Mesendoderm (in vitro differentiated cells): Measurements from ENCODE around the gene SURF6.

Source experiments
- DNase-seq: peaks from one replicate; pipeline ENCODE4 v3.0.0; 2013
- H2AK5ac ChIP-seq: 2 replicates; pipeline ENCODE4 v1.6.1; 2013; ENCODE audit warnings: low read length, inconsistent platforms
- H2BK120ac ChIP-seq: 2 replicates; pipeline ENCODE4 v1.6.1; 2013; ENCODE audit warnings: low read depth, mild to moderate bottlenecking, low read length, moderate library complexity, mixed read lengths
- H2BK15ac ChIP-seq: replicated peaks from 2 replicates; pipeline ENCODE4 v1.6.1; 2013; ENCODE audit warnings: low read depth, mild to moderate bottlenecking, moderate library complexity
- H2BK5ac ChIP-seq: 2 replicates; pipeline ENCODE4 v1.6.1; 2013; ENCODE audit warnings: low read length, inconsistent platforms
- H3K18ac ChIP-seq: 2 replicates; pipeline ENCODE4 v1.6.1; 2013; ENCODE audit warnings: mild to moderate bottlenecking, low read length, mixed read lengths
- H3K23ac ChIP-seq: one replicate; pipeline ENCODE4 v1.6.1; 2013; ENCODE audit warnings: low read length
- H3K27ac ChIP-seq: 2 replicates; pipeline ENCODE4 v1.5.1; 2013; ENCODE audit warnings: low read depth, mild to moderate bottlenecking, inconsistent platforms, low read length, moderate library complexity
- H3K27me3 ChIP-seq: 2 replicates; pipeline ENCODE4 v1.6.1; 2013; ENCODE audit warnings: low read length, control low read depth, mild to moderate bottlenecking, inconsistent platforms; ENCODE audit not compliant: insufficient read depth, poor library complexity
- H3K36me3 ChIP-seq: 2 replicates; pipeline ENCODE4 v1.6.1; 2013; ENCODE audit warnings: low read length, inconsistent platforms; ENCODE audit not compliant: control insufficient read depth, insufficient read depth
- H3K4ac ChIP-seq: one replicate; pipeline ENCODE4 v1.6.1; 2013; ENCODE audit warnings: low read depth, mild to moderate bottlenecking, low read length, moderate library complexity
- H3K4me1 ChIP-seq: 2 replicates; pipeline ENCODE4 v1.6.1; 2013; ENCODE audit warnings: low read depth, low read length, inconsistent platforms; ENCODE audit not compliant: control insufficient read depth
- H3K4me2 ChIP-seq: 2 replicates; pipeline ENCODE4 v1.6.1; 2013; ENCODE audit warnings: low read length
- H3K4me3 ChIP-seq: 2 replicates; pipeline ENCODE4 v1.5.1; 2013; ENCODE audit warnings: mild to moderate bottlenecking, low read length
- H3K56ac ChIP-seq: one replicate; pipeline ENCODE4 v1.6.1; 2013; ENCODE audit warnings: low read length
- H3K79me1 ChIP-seq: 2 replicates; pipeline ENCODE4 v1.6.1; 2013; ENCODE audit warnings: low read length, inconsistent platforms
- H3K79me2 ChIP-seq: 2 replicates; pipeline ENCODE4 v1.6.1; 2013; ENCODE audit warnings: mild to moderate bottlenecking, low read length; ENCODE audit not compliant: control insufficient read depth, insufficient read depth
- H3K9ac ChIP-seq: 2 replicates; pipeline ENCODE4 v1.6.1; 2013; ENCODE audit warnings: low read length, inconsistent platforms
- H4K5ac ChIP-seq: one replicate; pipeline ENCODE4 v1.6.1; 2013; ENCODE audit warnings: low read length
- H4K8ac ChIP-seq: one replicate; pipeline ENCODE4 v1.6.1; 2013; ENCODE audit warnings: low read depth, mild to moderate bottlenecking, control low read depth, low read length, moderate library complexity
- WGBS: extraction: QIAGEN DNeasy Blood & Tissue Kit; methylation state at CpG from one replicate; pipeline ENCODE4 v1.1.7; 2013; ENCODE audit warnings: low lambda C conversion rate, missing lambda C conversion rate; ENCODE audit not compliant: insufficient coverage; ENCODE audit errors: extremely low coverage; 5-methylcytosine and 5-hydroxymethylcytosine counted together

The SURF6 gene

GRCh38 chr9:133294257-133294656, 41.7 kb downstream of the SURF6 start:
- Histone ChIP-seq H3K18ac (no peak overlapping the region), H3K4ac (no peak overlapping the region), H2BK120ac (no peak overlapping the region), H2AK5ac (no peak overlapping the region), H3K79me1 (no peaks in the 10 kb centered on the region), H3K36me3 (no peaks in the 10 kb centered on the region), H4K8ac (no peak overlapping the region), H3K56ac (no peak overlapping the region), H3K4me2 (no peak overlapping the region), H3K79me2 (no peaks in the 10 kb centered on the region), H4K5ac (no peak overlapping the region), H3K27me3 (no peaks in the 10 kb centered on the region), H2BK15ac (no peak overlapping the region), H2BK5ac (no peak overlapping the region), H3K4me1 (no peaks in the 10 kb centered on the region), H3K9ac (no peak overlapping the region), H3K4me3 (no peak overlapping the region), H3K23ac (no peak overlapping the region), H3K27ac (no peak overlapping the region)
- WGBS, result no CpG with 5 or more reads among the region's 1 CpG
- DNase-seq, result no peak

GRCh38 chr9:133290751-133291302, 45.2 kb downstream of the SURF6 start:
- Histone ChIP-seq H3K4ac (no peak overlapping the region), H4K8ac (no peak overlapping the region), H3K4me3 (no peak overlapping the region), H2AK5ac (no peak overlapping the region), H3K23ac (no peak overlapping the region), H3K27me3 (no peaks in the 10 kb centered on the region), H3K36me3 (no peaks in the 10 kb centered on the region), H3K4me1 (no peaks in the 10 kb centered on the region), H3K18ac (no peak overlapping the region), H2BK120ac (no peak overlapping the region), H3K79me2 (no peaks in the 10 kb centered on the region), H3K9ac (no peak overlapping the region), H3K27ac (no peak overlapping the region), H2BK15ac (no peak overlapping the region), H3K79me1 (no peaks in the 10 kb centered on the region), H3K56ac (no peak overlapping the region), H4K5ac (no peak overlapping the region), H2BK5ac (no peak overlapping the region), H3K4me2 (no peak overlapping the region)
- DNase-seq, result peak; percentile 21
- WGBS, result no CpG with 5 or more reads among the region's 2 CpGs

- H3K9ac ChIP-seq, result no peak overlapping the region
- H3K79me2 ChIP-seq, result no peaks in the 10 kb centered on the region
- no peak overlapping the region for H2BK5ac ChIP-seq
- H3K4ac ChIP-seq, result no peak overlapping the region
- no peak overlapping the region for H2AK5ac ChIP-seq
- no peak overlapping the region for H3K56ac ChIP-seq
- no CpG with 5 or more reads among the region's 2 CpGs for WGBS
- no peak overlapping the region for H3K27ac ChIP-seq
- no peaks in the 10 kb centered on the region for H3K79me1 ChIP-seq
- no peaks in the 10 kb centered on the region for H3K4me1 ChIP-seq
- no peak overlapping the region for H2BK15ac ChIP-seq
- no peak overlapping the region for H3K18ac ChIP-seq
- no peak overlapping the region for H3K23ac ChIP-seq
- no peaks in the 10 kb centered on the region for H3K36me3 ChIP-seq
- H4K8ac ChIP-seq, result no peak overlapping the region
- no peak overlapping the region for H3K4me3 ChIP-seq
- H3K4me2 ChIP-seq, result no peak overlapping the region
- no peak for DNase-seq
- H2BK120ac ChIP-seq, result no peak overlapping the region
- no peak overlapping the region for H4K5ac ChIP-seq
- H3K27me3 ChIP-seq, result no peaks in the 10 kb centered on the region
Measured at GRCh38 chr9:133286523-133286922, 49.5 kb downstream of the SURF6 start.

GRCh38 chr9:133285252-133285775, 50.7 kb downstream of the SURF6 start:
- Histone ChIP-seq H2BK5ac (no peak overlapping the region), H2BK15ac (no peak overlapping the region), H3K27ac (no peak overlapping the region), H3K79me1 (no peaks in the 10 kb centered on the region), H3K4me1 (no peaks in the 10 kb centered on the region), H3K56ac (no peak overlapping the region), H3K18ac (no peak overlapping the region), H2AK5ac (no peak overlapping the region), H3K23ac (no peak overlapping the region), H2BK120ac (no peak overlapping the region), H4K8ac (no peak overlapping the region), H3K27me3 (no peaks in the 10 kb centered on the region), H3K4me2 (no peak overlapping the region), H3K4me3 (no peak overlapping the region), H3K4ac (no peak overlapping the region), H4K5ac (no peak overlapping the region), H3K9ac (no peak overlapping the region), H3K36me3 (no peaks in the 10 kb centered on the region), H3K79me2 (no peaks in the 10 kb centered on the region)
- no peak for DNase-seq
- no CpG with 5 or more reads among the region's 6 CpGs for WGBS

- Histone ChIP-seq H3K23ac (no peak overlapping the region), H3K27ac (no peak overlapping the region), H2BK5ac (no peak overlapping the region), H2BK15ac (no peak overlapping the region), H3K79me2 (no peaks in the 10 kb centered on the region), H3K4ac (no peak overlapping the region), H3K4me1 (no peaks in the 10 kb centered on the region), H3K4me2 (no peak overlapping the region), H4K5ac (no peak overlapping the region), H3K36me3 (no peaks in the 10 kb centered on the region), H3K79me1 (no peaks in the 10 kb centered on the region), H3K18ac (no peak overlapping the region), H3K56ac (no peak overlapping the region), H3K4me3 (no peak overlapping the region), H2AK5ac (no peak overlapping the region), H2BK120ac (no peak overlapping the region), H3K9ac (no peak overlapping the region), H3K27me3 (no peaks in the 10 kb centered on the region), H4K8ac (no peak overlapping the region)
- DNase-seq, result no peak
- WGBS, result no CpG with 5 or more reads among the region's 8 CpGs
Measured at GRCh38 chr9:133284362-133284761, 51.6 kb downstream of the SURF6 start.
